GM06990 (cell line): Measurements from ENCODE around the gene LRMDA.

Source experiments
- DNase-seq: peaks from one replicate; pipeline ENCODE4 v3.0.0-alpha.2; 2011; ENCODE audit not compliant: insufficient read length; ENCODE audit errors: extremely low read depth
- H3K27me3 ChIP-seq: replicated peaks from 2 replicates; pipeline ENCODE4 v1.6.0; 2011; ENCODE audit warnings: low read length; ENCODE audit not compliant: control insufficient read depth, insufficient read depth
- H3K36me3 ChIP-seq: 2 replicates; pipeline ENCODE4 v1.5.1; 2011; ENCODE audit warnings: low read length; ENCODE audit not compliant: control insufficient read depth, insufficient read depth
- H3K4me3 ChIP-seq: replicated peaks from 2 replicates; pipeline ENCODE4 v1.5.1; 2011; ENCODE audit warnings: low read depth, mild to moderate bottlenecking, control low read depth, low read length
- CTCF ChIP-seq: IDR thresholded peaks from 2 replicates; pipeline ENCODE4 v1.5.1; 2011; ENCODE audit warnings: low read length, control low read depth, mild to moderate bottlenecking, inconsistent platforms; ENCODE audit not compliant: insufficient read depth, poor library complexity, severe bottlenecking

LRMDA gene

DNA sequence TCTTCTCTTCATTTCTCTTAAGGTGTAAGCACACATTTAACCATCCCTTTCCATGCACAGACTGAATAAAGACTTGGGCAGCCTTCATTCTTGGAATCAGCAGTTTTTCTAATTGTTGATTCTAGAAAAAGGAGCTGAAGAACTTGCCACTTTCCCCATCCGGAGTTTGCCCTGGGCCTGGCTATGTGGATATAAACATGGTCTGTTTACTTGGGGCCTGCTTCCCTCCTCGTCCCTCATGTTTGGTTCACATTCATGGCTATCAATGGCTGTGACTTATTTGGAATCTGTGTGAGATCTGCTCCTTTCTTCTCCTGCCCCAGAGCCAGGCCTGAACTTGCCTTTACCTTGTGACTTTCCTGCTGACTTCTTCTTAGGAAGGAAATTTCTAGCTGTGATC lies 199.3 kb downstream of the LRMDA start:
- DNase-seq: no peak
- Histone ChIP-seq H3K4me3 (no peak overlapping the region), H3K27me3 (no peaks in the 10 kb centered on the region), H3K36me3 (no peaks in the 10 kb centered on the region)
- no peak for TF ChIP-seq CTCF

GRCh38 chr10:75632805-75633462 lies 201.5 kb downstream of the LRMDA start:
- Histone ChIP-seq H3K36me3 (no peaks in the 10 kb centered on the region), H3K4me3 (no peak overlapping the region), H3K27me3 (no peaks in the 10 kb centered on the region)
- TF ChIP-seq CTCF: no peak
- DNase-seq: no peak

DNA sequence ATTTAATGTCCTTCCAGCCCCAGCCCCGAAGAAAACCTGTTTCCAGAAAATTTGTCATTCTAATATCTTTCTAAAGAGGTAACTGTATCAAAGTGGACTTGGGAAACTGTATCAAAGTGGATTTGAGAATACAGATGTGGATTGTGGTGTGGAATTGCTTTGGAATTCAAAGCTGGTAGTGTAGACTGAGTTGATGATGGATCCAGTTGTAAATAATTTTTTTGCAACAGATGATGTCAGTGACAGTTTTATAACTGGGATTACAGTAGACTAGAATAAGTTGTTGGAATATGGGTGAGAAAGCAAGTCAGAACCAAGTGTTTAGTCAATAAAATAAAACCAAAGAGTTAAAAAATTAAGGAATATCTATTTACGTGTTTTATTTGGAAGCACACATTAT lies 202.1 kb downstream of the LRMDA start:
- Histone ChIP-seq H3K4me3 (no peak overlapping the region), H3K27me3 (no peaks in the 10 kb centered on the region), H3K36me3 (no peaks in the 10 kb centered on the region)
- DNase-seq: no peak
- TF ChIP-seq CTCF: no peak

DNA sequence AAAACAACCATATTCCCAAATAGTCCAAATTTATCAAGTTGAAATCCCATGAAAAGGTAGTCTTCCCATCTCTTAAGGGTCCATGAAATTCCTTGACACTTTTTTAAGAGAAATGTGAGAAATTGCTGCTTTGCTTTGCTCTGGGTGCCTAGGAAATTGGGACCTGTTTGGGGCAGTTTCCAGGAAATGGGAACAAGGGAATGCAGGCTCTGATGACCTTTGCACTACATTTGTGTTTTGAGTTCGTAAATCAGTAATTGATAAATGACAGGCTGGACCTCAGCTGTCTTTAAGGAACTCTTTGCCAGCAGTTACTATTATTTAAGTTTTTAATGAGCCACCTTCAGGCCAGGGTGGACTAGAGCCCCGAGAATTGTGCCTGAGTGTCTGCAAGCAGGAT lies 203.5 kb downstream of the LRMDA start:
- DNase-seq: no peak
- no peak for TF ChIP-seq CTCF
- no peaks in the 10 kb centered on the region for H3K36me3 ChIP-seq
- no peaks in the 10 kb centered on the region for H3K27me3 ChIP-seq
- no peak overlapping the region for H3K4me3 ChIP-seq

DNA sequence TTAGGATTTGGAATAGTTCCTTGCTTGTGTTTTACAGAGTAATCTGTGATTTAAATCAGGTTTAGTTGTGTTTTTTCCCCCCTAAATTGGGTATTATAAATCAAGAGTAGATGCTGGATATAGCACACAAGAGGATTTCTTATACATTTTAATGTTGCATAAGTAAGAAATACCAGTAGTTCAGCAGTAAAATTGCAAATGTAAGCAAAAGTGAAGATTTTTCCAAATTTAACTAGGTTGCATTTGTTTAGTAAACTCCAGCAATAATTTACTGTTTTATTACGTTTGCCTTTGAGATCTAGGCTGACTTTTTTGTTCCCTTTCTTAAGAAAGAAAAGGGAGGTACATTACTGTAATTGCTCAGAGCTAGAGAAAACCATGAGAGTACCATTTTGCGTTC lies 207.3 kb downstream of the LRMDA start:
- Histone ChIP-seq H3K36me3 (no peaks in the 10 kb centered on the region), H3K27me3 (no peaks in the 10 kb centered on the region), H3K4me3 (no peak overlapping the region)
- DNase-seq: no peak
- TF ChIP-seq CTCF: no peak

GRCh38 chr10:75639736-75640135 lies 208.3 kb downstream of the LRMDA start:
- no peak for DNase-seq
- no peaks in the 10 kb centered on the region for H3K36me3 ChIP-seq
- H3K4me3 ChIP-seq: no peak overlapping the region
- no peaks in the 10 kb centered on the region for H3K27me3 ChIP-seq
- TF ChIP-seq CTCF: no peak
